B cell (primary cell): ENCODE data around the gene MRM1.

ENCODE experiments used
- CTCF ChIP-seq: fragments of 200-600 bp; IDR thresholded peaks from one replicate; pipeline ENCODE4 v1.8.0; 2022; ENCODE audit warnings: antibody characterized with exemption, mild to moderate bottlenecking
- EZH2 ChIP-seq: IDR thresholded peaks from 2 replicates; pipeline ENCODE4 v1.6.1; 2012; ENCODE audit warnings: borderline replicate concordance, low read depth, mild to moderate bottlenecking, moderate library complexity, low read length; ENCODE audit not compliant: insufficient read depth, poor library complexity, severe bottlenecking

GRCh38 chr17:36591434-36592315 is 9.7 kb upstream of the MRM1 start, which contains the start of gene DHRS11:
- TF ChIP-seq CTCF (no peak), EZH2 (no peak)
